H9 (cell line): ENCODE measurements around the gene NUDT9. TPM values are rescaled to one million over a fixed set of nuclear protein-coding genes. Genes with fewer than 3 reads are reported as not detected.
A peak's percentile ranks its signal among the peaks of the same experiment; 100 is the strongest.
"Not testable (repeated sequence)": the region's sequence is repeated elsewhere in the genome, so short reads cannot be mapped to it uniquely, and the experiment has no call there.

ENCODE experiments used
- DNase-seq: peaks from one replicate; pipeline ENCODE4 v3.0.0-alpha.2; 2017
- H2AFZ ChIP-seq: one replicate; pipeline ENCODE4 v1.6.1; 2013; ENCODE audit warnings: mild to moderate bottlenecking, low read length, control low read depth, moderate library complexity
- H2AK5ac ChIP-seq: 2 replicates; pipeline ENCODE4 v1.6.1; 2013; ENCODE audit warnings: low read length, control low read depth, mixed read lengths; ENCODE audit not compliant: insufficient read length
- H2BK120ac ChIP-seq: one replicate; pipeline ENCODE4 v1.6.1; 2013; ENCODE audit warnings: low read depth, mild to moderate bottlenecking, low read length, control low read depth, inconsistent platforms; ENCODE audit not compliant: poor library complexity, severe bottlenecking
- H2BK12ac ChIP-seq: 2 replicates; pipeline ENCODE4 v1.6.1; 2013; ENCODE audit warnings: low read length, control low read depth, mixed read lengths, low read depth; ENCODE audit not compliant: insufficient read length
- H2BK15ac ChIP-seq: 2 replicates; pipeline ENCODE4 v1.6.1; 2013; ENCODE audit warnings: low read depth, low read length, control low read depth
- H2BK20ac ChIP-seq: one replicate; pipeline ENCODE4 v1.6.1; 2013; ENCODE audit warnings: low read depth, mild to moderate bottlenecking, low read length, control low read depth, inconsistent platforms; ENCODE audit not compliant: poor library complexity, severe bottlenecking
- H2BK5ac ChIP-seq: 2 replicates; pipeline ENCODE4 v1.6.1; 2013; ENCODE audit warnings: low read length, control low read depth, mixed read lengths; ENCODE audit not compliant: insufficient read length
- H3K14ac ChIP-seq: 2 replicates; pipeline ENCODE4 v1.6.1; 2013; ENCODE audit warnings: low read length, control low read depth; ENCODE audit not compliant: insufficient read depth
- H3K18ac ChIP-seq: 2 replicates; pipeline ENCODE4 v1.6.1; 2013; ENCODE audit warnings: low read depth, mild to moderate bottlenecking, mixed read lengths, low read length, control low read depth; ENCODE audit not compliant: insufficient read length
- H3K23ac ChIP-seq: 2 replicates; pipeline ENCODE4 v1.6.1; 2013; ENCODE audit warnings: low read length, control low read depth, mixed read lengths, low read depth; ENCODE audit not compliant: insufficient read length
- H3K23me2 ChIP-seq: 2 replicates; pipeline ENCODE4 v1.6.1; 2013; ENCODE audit warnings: low read depth, mild to moderate bottlenecking, mixed read lengths, low read length, control low read depth; ENCODE audit not compliant: insufficient read length, poor library complexity, severe bottlenecking
- H3K27ac ChIP-seq: 2 replicates; pipeline ENCODE4 v1.5.1; 2013; ENCODE audit warnings: low read length, control low read depth, mixed read lengths, low read depth; ENCODE audit not compliant: insufficient read length
- H3K27me3 ChIP-seq: 2 replicates; pipeline ENCODE4 v1.6.1; 2013; ENCODE audit warnings: low read length, control low read depth, inconsistent platforms; ENCODE audit not compliant: insufficient read depth
- H3K4ac ChIP-seq: 2 replicates; pipeline ENCODE4 v1.6.1; 2013; ENCODE audit warnings: low read depth, mild to moderate bottlenecking, control low read depth, inconsistent platforms, low read length, moderate library complexity
- H3K4me1 ChIP-seq: 2 replicates; pipeline ENCODE4 v1.6.1; 2013; ENCODE audit warnings: low read length, control low read depth, inconsistent platforms; ENCODE audit not compliant: insufficient read depth
- H3K4me2 ChIP-seq: 2 replicates; pipeline ENCODE4 v1.6.1; 2013; ENCODE audit warnings: low read length, control low read depth, mixed read lengths; ENCODE audit not compliant: insufficient read length, insufficient read depth
- H3K56ac ChIP-seq: 2 replicates; pipeline ENCODE4 v1.6.1; 2013; ENCODE audit warnings: low read depth, mild to moderate bottlenecking, mixed read lengths, low read length, control low read depth; ENCODE audit not compliant: insufficient read length
- H3K79me1 ChIP-seq: 2 replicates; pipeline ENCODE4 v1.6.1; 2013; ENCODE audit warnings: low read depth, mild to moderate bottlenecking, moderate library complexity, low read length, control low read depth, inconsistent platforms; ENCODE audit not compliant: insufficient read depth, poor library complexity, severe bottlenecking
- H3K79me2 ChIP-seq: 2 replicates; pipeline ENCODE4 v1.6.1; 2013; ENCODE audit warnings: low read length, control low read depth, inconsistent platforms; ENCODE audit not compliant: insufficient read depth
- H3K9ac ChIP-seq: 2 replicates; pipeline ENCODE4 v1.6.1; 2013; ENCODE audit warnings: low read length, control low read depth, mixed read lengths; ENCODE audit not compliant: insufficient read length; ENCODE audit errors: extremely low read depth
- H3K9me3 ChIP-seq: one replicate; pipeline ENCODE4 v1.6.1; 2013; ENCODE audit warnings: low read depth, low read length, inconsistent platforms; ENCODE audit not compliant: control insufficient read depth
- H3T11ph ChIP-seq: one replicate; pipeline ENCODE4 v1.6.1; 2013; ENCODE audit warnings: mild to moderate bottlenecking, low read length, control low read depth, inconsistent platforms
- H4K20me1 ChIP-seq: one replicate; pipeline ENCODE4 v1.6.1; 2013; ENCODE audit not compliant: control insufficient read depth, insufficient read length, insufficient read depth
- H4K5ac ChIP-seq: 2 replicates; pipeline ENCODE4 v1.6.1; 2013; ENCODE audit warnings: low read depth, mild to moderate bottlenecking, mixed read lengths, low read length, control low read depth; ENCODE audit not compliant: insufficient read length
- H4K8ac ChIP-seq: replicated peaks from 2 replicates; pipeline ENCODE4 v1.6.1; 2013; ENCODE audit warnings: low read length, control low read depth, mixed read lengths, low read depth; ENCODE audit not compliant: insufficient read length
- H4K91ac ChIP-seq: 2 replicates; pipeline ENCODE4 v1.6.1; 2013; ENCODE audit warnings: low read depth, mild to moderate bottlenecking, moderate library complexity, mixed read lengths, low read length, control low read depth; ENCODE audit not compliant: insufficient read length
- H3K27ac Mint-ChIP-seq, 3 experiments: 2 replicates in 2 of 3; 3 replicates in 1 of 3; pipeline ENCODE4 v1.8.0; 2020 to 2021; ENCODE audit warnings: mixed read lengths in 3 of 3, mild to moderate bottlenecking in 1 of 3, moderate library complexity in 1 of 3
- H3K27me3 Mint-ChIP-seq: 2 replicates; pipeline ENCODE4 v1.8.0; 2021; ENCODE audit warnings: low read depth, mild to moderate bottlenecking, moderate library complexity, mixed read lengths
- H3K36me3 Mint-ChIP-seq, 3 experiments: 2 replicates in 2 of 3; 3 replicates in 1 of 3; pipeline ENCODE4 v1.8.0; 2020 to 2021; ENCODE audit warnings: low read depth in 3 of 3, mixed read lengths in 3 of 3; ENCODE audit not compliant: insufficient read depth in 1 of 3
- H3K4me1 Mint-ChIP-seq, 2 experiments: 2 replicates each; pipeline ENCODE4 v1.8.0; 2020; ENCODE audit warnings: mixed read lengths in 2 of 2
- H3K4me3 Mint-ChIP-seq, 2 experiments: 2 replicates in 1 of 2; 3 replicates in 1 of 2; pipeline ENCODE4 v1.8.0; 2020 to 2021; ENCODE audit warnings: mild to moderate bottlenecking in 2 of 2, mixed read lengths in 2 of 2, moderate library complexity in 1 of 2
- H3K9me3 Mint-ChIP-seq, 2 experiments: 2 replicates in 1 of 2; 3 replicates in 1 of 2; pipeline ENCODE4 v1.8.0; 2020; ENCODE audit warnings: mild to moderate bottlenecking in 2 of 2, mixed read lengths in 2 of 2, moderate library complexity in 1 of 2
- whole genome bisulfite sequencing: extraction: QIAGEN DNeasy Blood & Tissue Kit; methylation state at CpG from one replicate; pipeline ENCODE4 v1.1.7; 2013; ENCODE audit warnings: missing lambda C conversion rate, low lambda C conversion rate, mixed read lengths; ENCODE audit not compliant: insufficient read length; ENCODE audit errors: extremely low coverage; 5-methylcytosine and 5-hydroxymethylcytosine counted together
- total RNA-seq: library from RNA; stranded (reverse); gene quantifications from 2 replicates; pipeline ENCODE4 v1.2.1, GENCODE V29; 2021
- TF ChIP-seq, protein P1 (sequence below): fragments of 200-600 bp; sonication (generic); conservative IDR thresholded peaks from 3 replicates; pipeline ENCODE4 v1.8.0; 2021; ENCODE audit warnings: antibody characterized with exemption, mild to moderate bottlenecking

NUDT9 gene
- total RNA-seq, 1 experiment from 2014 or later = 28.5 TPM

DNA sequence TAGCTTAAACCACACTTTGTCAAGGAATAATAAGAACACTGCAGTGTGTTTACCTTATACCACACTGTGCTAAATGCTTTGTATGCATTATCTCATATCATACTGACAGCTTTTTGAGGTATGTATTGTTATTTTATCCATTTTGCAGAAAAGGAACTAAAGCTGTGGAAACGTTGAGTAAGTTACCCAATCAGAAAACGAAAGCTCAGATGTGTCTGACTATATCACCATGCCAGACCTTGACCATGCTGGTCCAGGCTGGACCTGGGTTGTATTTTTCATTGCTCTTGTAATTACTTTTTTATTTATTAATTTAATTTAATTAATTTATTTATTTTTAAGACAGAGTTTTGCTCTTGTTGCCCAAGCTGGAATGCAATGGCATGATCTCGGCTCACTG lies 33.5 kb upstream of the NUDT9 start:
- Histone ChIP-seq H3K9me3 (no peaks in the 10 kb centered on the region), H2BK5ac (no peak overlapping the region), H3K56ac (no peak overlapping the region), H2BK15ac (no peak overlapping the region), H3K4me1 (no peaks in the 10 kb centered on the region), H3T11ph (no peak overlapping the region), H3K79me2 (no peaks in the 10 kb centered on the region), H3K4me2 (no peak overlapping the region), H2AFZ (no peak overlapping the region), H4K5ac (no peak overlapping the region), H4K20me1 (no peaks in the 10 kb centered on the region), H3K27ac (no peak overlapping the region), H3K4ac (no peak overlapping the region), H2BK12ac (no peak overlapping the region), H2BK20ac (no peak overlapping the region), H3K23ac (no peak overlapping the region), H3K14ac (no peak overlapping the region), H4K91ac (no peak overlapping the region), H4K8ac (no peak overlapping the region), H3K18ac (no peak overlapping the region), H3K79me1 (no peaks in the 10 kb centered on the region), H3K27me3 (no peaks in the 10 kb centered on the region), H3K23me2 (peaks cover 8% of the 10 kb centered on the region), H2BK120ac (no peak overlapping the region), H2AK5ac (no peak overlapping the region), H3K9ac (no peak overlapping the region)
- Mint-ChIP-seq H3K4me3 (no peak overlapping the region), H3K9me3 (peaks cover 7 to 11% of the 10 kb centered on the region in 2 experiments), H3K4me1 (peaks cover 13 to 16% of the 10 kb centered on the region in 2 experiments), H3K27me3 (peaks cover 6% of the 10 kb centered on the region), H3K36me3 (peaks cover 14 to 25% (median 17%) of the 10 kb centered on the region in 3 experiments), H3K27ac (no peak overlapping the region)
- TF ChIP-seq, protein P1, sequence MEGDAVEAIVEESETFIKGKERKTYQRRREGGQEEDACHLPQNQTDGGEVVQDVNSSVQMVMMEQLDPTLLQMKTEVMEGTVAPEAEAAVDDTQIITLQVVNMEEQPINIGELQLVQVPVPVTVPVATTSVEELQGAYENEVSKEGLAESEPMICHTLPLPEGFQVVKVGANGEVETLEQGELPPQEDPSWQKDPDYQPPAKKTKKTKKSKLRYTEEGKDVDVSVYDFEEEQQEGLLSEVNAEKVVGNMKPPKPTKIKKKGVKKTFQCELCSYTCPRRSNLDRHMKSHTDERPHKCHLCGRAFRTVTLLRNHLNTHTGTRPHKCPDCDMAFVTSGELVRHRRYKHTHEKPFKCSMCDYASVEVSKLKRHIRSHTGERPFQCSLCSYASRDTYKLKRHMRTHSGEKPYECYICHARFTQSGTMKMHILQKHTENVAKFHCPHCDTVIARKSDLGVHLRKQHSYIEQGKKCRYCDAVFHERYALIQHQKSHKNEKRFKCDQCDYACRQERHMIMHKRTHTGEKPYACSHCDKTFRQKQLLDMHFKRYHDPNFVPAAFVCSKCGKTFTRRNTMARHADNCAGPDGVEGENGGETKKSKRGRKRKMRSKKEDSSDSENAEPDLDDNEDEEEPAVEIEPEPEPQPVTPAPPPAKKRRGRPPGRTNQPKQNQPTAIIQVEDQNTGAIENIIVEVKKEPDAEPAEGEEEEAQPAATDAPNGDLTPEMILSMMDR = no peak
- WGBS = no CpG with 5 or more reads among the region's 3 CpGs
- DNase-seq = no peak

DNA sequence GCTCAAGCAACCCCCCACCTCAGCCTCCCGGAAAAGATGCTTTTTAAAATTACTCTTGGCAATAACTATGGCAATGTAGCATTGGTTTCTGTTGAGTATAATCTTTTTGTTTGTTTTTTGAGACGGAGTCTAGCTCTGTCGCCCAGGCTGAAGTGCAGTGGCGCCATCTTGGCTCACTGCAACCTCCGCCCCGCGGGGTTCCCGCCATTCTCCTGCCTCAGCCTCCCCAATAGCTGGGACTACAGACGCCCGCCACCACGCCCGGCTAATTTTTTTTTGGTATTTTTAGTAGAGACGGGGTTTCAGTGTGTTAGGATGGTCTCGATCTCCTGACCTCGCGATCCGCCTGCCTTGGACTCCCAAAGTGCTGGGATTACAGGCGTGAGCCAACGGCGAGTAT lies 32.3 kb upstream of the NUDT9 start:
- H3K23ac ChIP-seq, H3K4ac ChIP-seq, H2BK5ac ChIP-seq, H3K18ac ChIP-seq, H3K27me3 Mint-ChIP-seq, H4K91ac ChIP-seq, H3K27me3 ChIP-seq, H2BK20ac ChIP-seq, H4K5ac ChIP-seq, H3T11ph ChIP-seq, H2BK15ac ChIP-seq, H4K8ac ChIP-seq, H3K4me1 ChIP-seq, H3K9me3 Mint-ChIP-seq, H2AFZ ChIP-seq, H3K23me2 ChIP-seq, H2BK120ac ChIP-seq, H3K14ac ChIP-seq, H3K56ac ChIP-seq, DNase-seq, H3K79me1 ChIP-seq, H3K79me2 ChIP-seq, H3K9ac ChIP-seq, H3K9me3 ChIP-seq, H2AK5ac ChIP-seq, H4K20me1 ChIP-seq, H3K27ac ChIP-seq, H2BK12ac ChIP-seq: not testable (repeated sequence)
- peaks cover 8 to 18% (median 11%) of the 10 kb centered on the region in 3 experiments; a peak in 6 of 7 replicates for H3K36me3 Mint-ChIP-seq
- peak overlapping the region; percentile 21 for H3K4me2 ChIP-seq
- peak overlapping the region; percentile 79 to 81 for H3K4me3 Mint-ChIP-seq
- WGBS = no CpG with 5 or more reads among the region's 20 CpGs
- H3K27ac Mint-ChIP-seq = peak overlapping the region in 1 of 3 experiments; percentile 27; a peak in 1 of 7 replicates
- peaks cover 13 to 16% of the 10 kb centered on the region in 2 experiments for H3K4me1 Mint-ChIP-seq
